Thyroid gland (tissue), 4 donors: ENCODE data around the gene PRKCA. TPM values are rescaled to one million over a fixed set of nuclear protein-coding genes. Genes with fewer than 3 reads are reported as not detected.

Experiments used
- DNase-seq, 2 donors: peaks; one replicate each; pipeline ENCODE4 v3.0.0-alpha.2; 2019
- H3K27ac ChIP-seq, 3 donors: fragments of 200-600 bp; sonication (generic); 1 replicate in 2 of 3; 2 replicates in 1 of 3; pipeline ENCODE4 v1.5.1; 2016 to 2019; ENCODE audit warnings: mild to moderate bottlenecking in 1 of 3, moderate library complexity in 1 of 3
- H3K27me3 ChIP-seq: fragments of 200-600 bp; sonication (generic); one replicate; pipeline ENCODE4 v1.5.1; 2019
- H3K36me3 ChIP-seq, 2 donors: fragments of 200-600 bp; sonication (generic); one replicate each; pipeline ENCODE4 v1.5.1; 2016 to 2019
- H3K4me1 ChIP-seq, 2 donors: fragments of 200-600 bp; sonication (generic); one replicate each; pipeline ENCODE4 v1.5.1; 2017 to 2019
- H3K4me3 ChIP-seq, 3 donors: fragments of 200-600 bp; sonication (generic); replicated peaks in 1 of 3; 1 replicate in 2 of 3; 2 replicates in 1 of 3; pipeline ENCODE4 v1.5.1; 2016; ENCODE audit warnings: mild to moderate bottlenecking in 1 of 3
- H3K9me3 ChIP-seq: fragments of 200-600 bp; sonication (generic); one replicate; pipeline ENCODE4 v1.5.1; 2017
- CTCF ChIP-seq, 6 experiments: fragments of 200-600 bp in 3 of 6; fragments of 450-650 bp in 3 of 6; sonication (generic) in 3 of 6; IDR thresholded peaks; one replicate each; pipeline ENCODE4 v1.5.1; 2016 to 2019; ENCODE audit warnings: antibody characterized with exemption in 6 of 6, mild to moderate bottlenecking in 2 of 6, inconsistent platforms in 1 of 6, moderate library complexity in 1 of 6
- POLR2A ChIP-seq, 2 donors: fragments of 450-650 bp; IDR thresholded peaks; one replicate each; pipeline ENCODE4 v1.6.1; 2017; ENCODE audit warnings: antibody characterized with exemption in 2 of 2, mild to moderate bottlenecking in 2 of 2, moderate library complexity in 1 of 2
- WGBS, 2 donors: methylation state at CpG; one replicate each; pipeline ENCODE4 v1.1.5; 2017; 5-methylcytosine and 5-hydroxymethylcytosine counted together
- intact Hi-C: fragments of 100-400 bp; cut with DNase I; formaldehyde crosslinking; loops from one replicate; pipeline ENCODE4 v1.15.1; 2023
- total RNA-seq, 4 donors: library from RNA; depleted of rRNA; stranded (reverse); fragments of >200 nt; gene quantifications; one replicate each; pipeline ENCODE4 v1.2.3, GENCODE V29; 2016

PRKCA gene
- total RNA-seq, 4 donors from 2014 or later = 6.7 to 24.2 (median 15.3) TPM

DNA sequence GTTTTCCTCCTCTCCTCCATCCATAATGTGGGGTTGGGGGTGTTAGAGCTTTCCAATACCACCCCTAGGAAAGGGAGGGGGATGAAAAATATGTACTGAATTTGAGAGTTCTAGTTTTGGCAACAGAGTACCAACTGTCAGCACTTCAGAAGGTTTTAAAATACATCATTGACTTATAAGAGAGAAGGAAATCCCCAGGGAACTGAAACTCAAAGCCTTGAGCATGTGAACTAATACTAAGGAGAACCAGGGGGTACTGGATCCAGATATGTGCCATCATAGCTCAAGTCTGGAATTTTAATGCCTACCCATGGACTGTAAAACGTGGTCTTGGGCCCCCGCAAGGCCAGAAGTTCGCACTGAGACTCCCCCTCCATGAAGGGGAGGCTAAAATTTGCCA lies 548.3 kb downstream of the PRKCA start:
- Histone ChIP-seq H3K9me3 (no peaks in the 10 kb centered on the region), H3K27me3 (no peaks in the 10 kb centered on the region), H3K27ac (no peak overlapping the region), H3K4me3 (no peak overlapping the region), H3K4me1 (no peaks in the 10 kb centered on the region), H3K36me3 (no peaks in the 10 kb centered on the region)
- DNase-seq = no peak
- WGBS, 2 donors = 85 to 90% methylated on average over 3 of the region's 3 CpGs
- intact Hi-C loops = no loop called here
- TF ChIP-seq POLR2A (IDR thresholded peaks at IDR 0.05) (no peak), CTCF (IDR thresholded peaks at IDR 0.05) (no peak)

DNA sequence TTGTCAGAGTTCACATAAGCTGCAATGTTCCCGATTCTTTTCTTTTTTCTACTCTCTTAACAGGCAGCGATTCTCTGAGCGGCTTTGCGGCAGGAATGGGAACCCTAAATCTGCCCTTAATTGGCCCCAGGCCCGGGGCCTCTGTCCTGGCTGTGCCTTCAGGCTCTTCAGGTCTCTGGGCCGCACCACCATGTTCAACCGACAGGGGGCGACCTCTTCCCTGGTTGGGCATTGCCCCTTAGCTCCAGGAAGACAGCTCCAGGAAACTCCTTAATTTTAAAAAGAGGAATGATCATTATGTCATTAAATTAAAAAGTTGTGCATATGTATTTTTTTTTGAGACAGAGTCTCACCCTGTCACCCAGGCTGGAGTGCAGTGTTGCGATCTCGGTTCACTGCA lies 552.8 kb downstream of the PRKCA start:
- intact Hi-C loops = no loop called here
- 76 to 78% methylated on average over 10 of the region's 10 CpGs for WGBS, 2 donors
- no peaks in the 10 kb centered on the region for H3K36me3 ChIP-seq
- no peaks in the 10 kb centered on the region for H3K9me3 ChIP-seq
- H3K27me3 ChIP-seq = no peaks in the 10 kb centered on the region
- H3K4me3 ChIP-seq = no peak overlapping the region
- H3K27ac ChIP-seq = no peak overlapping the region
- H3K4me1 ChIP-seq = no peaks in the 10 kb centered on the region
- no peak for DNase-seq
- TF ChIP-seq POLR2A (IDR thresholded peaks at IDR 0.05) (no peak), CTCF (IDR thresholded peaks at IDR 0.05) (peak in 1 of 6 experiments; percentile 6)

- 82 to 93% methylated on average over 11 to 12 of the region's 12 CpGs for WGBS, 2 donors
- Histone ChIP-seq H3K4me3 (no peak overlapping the region), H3K27ac (no peak overlapping the region), H3K27me3 (no peaks in the 10 kb centered on the region), H3K36me3 (no peaks in the 10 kb centered on the region), H3K4me1 (no peaks in the 10 kb centered on the region), H3K9me3 (no peaks in the 10 kb centered on the region)
- TF ChIP-seq POLR2A (IDR thresholded peaks at IDR 0.05) (no peak), CTCF (IDR thresholded peaks at IDR 0.05) (no peak)
- DNase-seq = no peak
- intact Hi-C loops = no loop called here
These were observed 556.0 kb downstream of the PRKCA start for GRCh38 chr17:66858226-66859083.

DNA sequence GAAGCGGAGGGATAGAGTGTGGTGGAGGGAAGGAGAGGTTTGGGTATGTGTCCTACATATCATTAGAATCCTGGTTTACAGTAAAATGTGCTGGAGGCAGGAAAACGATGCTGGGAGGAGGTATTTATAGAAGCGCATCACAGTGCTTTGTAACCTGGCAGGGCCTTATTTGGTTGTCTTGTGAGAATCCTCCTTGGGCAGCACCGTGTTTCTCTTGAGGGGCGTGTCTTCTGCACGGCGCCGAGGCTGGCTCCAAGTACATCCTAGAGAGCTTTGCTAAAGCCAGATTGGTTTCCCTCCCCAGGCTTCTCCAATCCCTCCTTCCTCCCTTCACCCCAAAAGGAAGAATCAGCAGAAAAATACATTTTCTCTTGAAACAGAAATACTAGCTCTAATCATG lies 556.9 kb downstream of the PRKCA start:
- Histone ChIP-seq H3K4me1 (no peaks in the 10 kb centered on the region), H3K27ac (no peak overlapping the region), H3K9me3 (no peaks in the 10 kb centered on the region), H3K36me3 (no peaks in the 10 kb centered on the region), H3K27me3 (no peaks in the 10 kb centered on the region), H3K4me3 (no peak overlapping the region)
- intact Hi-C loops = no loop called here
- WGBS, 2 donors = 70 to 75% methylated on average over 8 of the region's 8 CpGs
- no peak for DNase-seq
- TF ChIP-seq CTCF (IDR thresholded peaks at IDR 0.05) (no peak), POLR2A (IDR thresholded peaks at IDR 0.05) (no peak)

DNA sequence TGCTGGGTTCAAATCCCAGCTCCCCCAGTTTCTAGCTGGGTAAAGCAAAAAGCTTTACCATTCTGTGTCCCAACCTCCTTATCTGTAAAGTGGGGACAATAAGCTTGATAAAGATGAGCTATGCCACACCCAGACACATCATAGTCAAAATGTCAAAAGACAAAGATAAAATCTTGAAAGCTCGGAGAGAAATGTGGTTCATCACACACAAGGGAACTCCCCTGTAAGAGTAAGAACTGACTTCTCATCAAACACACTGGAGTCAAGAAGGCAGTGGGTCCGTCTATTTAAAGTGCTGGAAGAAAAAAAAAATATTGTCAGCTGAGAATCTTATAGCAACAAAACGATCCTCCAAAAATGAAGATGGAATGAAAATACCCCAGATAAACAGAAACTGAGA lies 557.8 kb downstream of the PRKCA start:
- intact Hi-C loops = no loop called here
- no peak for TF ChIP-seq POLR2A (IDR thresholded peaks at IDR 0.05)
- no peak for TF ChIP-seq CTCF (IDR thresholded peaks at IDR 0.05)
- Histone ChIP-seq H3K9me3 (no peaks in the 10 kb centered on the region), H3K4me1 (no peaks in the 10 kb centered on the region), H3K36me3 (no peaks in the 10 kb centered on the region), H3K27me3 (no peaks in the 10 kb centered on the region), H3K4me3 (no peak overlapping the region), H3K27ac (no peak overlapping the region)
- no peak for DNase-seq
- WGBS, 2 donors = 72 to 73% methylated on average over 3 of the region's 3 CpGs
